Thyroid gland (tissue), 4 donors: ENCODE measurements around the gene INTS1. TPM values are rescaled to one million over a fixed set of nuclear protein-coding genes. Genes with fewer than 3 reads are reported as not detected.

Experiments used
- DNase-seq, 2 donors: peaks; one replicate each; pipeline ENCODE4 v3.0.0-alpha.2; 2019
- H3K27ac ChIP-seq, 3 donors: fragments of 200-600 bp; sonication (generic); 1 replicate in 2 of 3; 2 replicates in 1 of 3; pipeline ENCODE4 v1.5.1; 2016 to 2019; ENCODE audit warnings: mild to moderate bottlenecking in 1 of 3, moderate library complexity in 1 of 3
- H3K27me3 ChIP-seq: fragments of 200-600 bp; sonication (generic); one replicate; pipeline ENCODE4 v1.5.1; 2019
- H3K36me3 ChIP-seq, 2 donors: fragments of 200-600 bp; sonication (generic); one replicate each; pipeline ENCODE4 v1.5.1; 2016 to 2019
- H3K4me1 ChIP-seq, 2 donors: fragments of 200-600 bp; sonication (generic); one replicate each; pipeline ENCODE4 v1.5.1; 2017 to 2019
- H3K4me3 ChIP-seq, 3 donors: fragments of 200-600 bp; sonication (generic); replicated peaks in 1 of 3; 1 replicate in 2 of 3; 2 replicates in 1 of 3; pipeline ENCODE4 v1.5.1; 2016; ENCODE audit warnings: mild to moderate bottlenecking in 1 of 3
- H3K9me3 ChIP-seq: fragments of 200-600 bp; sonication (generic); one replicate; pipeline ENCODE4 v1.5.1; 2017
- CTCF ChIP-seq, 6 experiments: fragments of 200-600 bp in 3 of 6; fragments of 450-650 bp in 3 of 6; sonication (generic) in 3 of 6; IDR thresholded peaks; one replicate each; pipeline ENCODE4 v1.5.1; 2016 to 2019; ENCODE audit warnings: antibody characterized with exemption in 6 of 6, mild to moderate bottlenecking in 2 of 6, inconsistent platforms in 1 of 6, moderate library complexity in 1 of 6
- POLR2A ChIP-seq, 2 donors: fragments of 450-650 bp; IDR thresholded peaks; one replicate each; pipeline ENCODE4 v1.6.1; 2017; ENCODE audit warnings: antibody characterized with exemption in 2 of 2, mild to moderate bottlenecking in 2 of 2, moderate library complexity in 1 of 2
- WGBS, 2 donors: methylation state at CpG; one replicate each; pipeline ENCODE4 v1.1.5; 2017; 5-methylcytosine and 5-hydroxymethylcytosine counted together
- intact Hi-C: fragments of 100-400 bp; cut with DNase I; formaldehyde crosslinking; loops from one replicate; pipeline ENCODE4 v1.15.1; 2023
- total RNA-seq, 4 donors: library from RNA; depleted of rRNA; stranded (reverse); fragments of >200 nt; gene quantifications; one replicate each; pipeline ENCODE4 v1.2.3, GENCODE V29; 2016

INTS1 gene
- total RNA-seq, 4 donors from 2014 or later, result 34.5 to 72.3 (median 65.5) TPM

- H3K27ac ChIP-seq, result peak overlapping the region in 2 of 3 donors; percentile 64 to 66
- DNase-seq, result no peak
- no peaks in the 10 kb centered on the region for H3K9me3 ChIP-seq
- TF ChIP-seq POLR2A (IDR thresholded peaks at IDR 0.05) (no peak), CTCF (IDR thresholded peaks at IDR 0.05) (no peak)
- no peaks in the 10 kb centered on the region for H3K36me3 ChIP-seq
- H3K4me1 ChIP-seq, result peaks cover 19 to 45% of the 10 kb centered on the region in 2 donors
- no peaks in the 10 kb centered on the region for H3K27me3 ChIP-seq
- WGBS, 2 donors, result 77% methylated on average over 14 to 18 of the region's 18 CpGs
- H3K4me3 ChIP-seq, result no peak overlapping the region
- intact Hi-C loops, result no loop called here
These were observed 42.4 kb downstream of the INTS1 start for GRCh38 chr7:1461646-1462375.

GRCh38 chr7:1460821-1461645 lies 43.2 kb downstream of the INTS1 start:
- no peaks in the 10 kb centered on the region for H3K36me3 ChIP-seq
- peak; percentile 61 to 66 for DNase-seq
- H3K27me3 ChIP-seq, result no peaks in the 10 kb centered on the region
- H3K4me1 ChIP-seq, result peaks cover 15 to 46% of the 10 kb centered on the region in 2 donors
- no peaks in the 10 kb centered on the region for H3K9me3 ChIP-seq
- intact Hi-C loops, result no loop called here
- TF ChIP-seq POLR2A (IDR thresholded peaks at IDR 0.05) (no peak), CTCF (IDR thresholded peaks at IDR 0.05) (no peak)
- peak overlapping the region in 1 of 3 donors; percentile 3 for H3K4me3 ChIP-seq
- peak overlapping the region; percentile 26 to 66 (median 64) for H3K27ac ChIP-seq
- WGBS, 2 donors, result 36 to 43% methylated on average over 25 to 30 of the region's 30 CpGs

GRCh38 chr7:1459920-1460820 lies 44.0 kb downstream of the INTS1 start:
- intact Hi-C loops, result no loop called here
- no peak for TF ChIP-seq CTCF (IDR thresholded peaks at IDR 0.05)
- no peak for TF ChIP-seq POLR2A (IDR thresholded peaks at IDR 0.05)
- Histone ChIP-seq H3K4me1 (peaks cover 20 to 55% of the 10 kb centered on the region in 2 donors), H3K27ac (peak overlapping the region; percentile 64 to 80 (median 66)), H3K27me3 (no peaks in the 10 kb centered on the region), H3K4me3 (peak overlapping the region in 2 of 3 donors; percentile 29 to 34), H3K9me3 (no peaks in the 10 kb centered on the region), H3K36me3 (no peaks in the 10 kb centered on the region)
- peak; percentile 48 to 50 for DNase-seq
- 22 to 25% methylated on average over 18 to 20 of the region's 30 CpGs for WGBS, 2 donors

- Histone ChIP-seq H3K4me1 (peaks cover 24 to 62% of the 10 kb centered on the region in 2 donors), H3K27ac (peak overlapping the region in 2 of 3 donors; percentile 66 to 80), H3K27me3 (no peaks in the 10 kb centered on the region), H3K4me3 (peak overlapping the region in 1 of 3 donors; percentile 91), H3K9me3 (no peaks in the 10 kb centered on the region), H3K36me3 (no peaks in the 10 kb centered on the region)
- WGBS, 2 donors, result 0% methylated on average over 4 of the region's 35 CpGs; no CpG with 5 or more reads in 1 of the 2 donors
- no peak for TF ChIP-seq POLR2A (IDR thresholded peaks at IDR 0.05)
- no peak for TF ChIP-seq CTCF (IDR thresholded peaks at IDR 0.05)
- intact Hi-C loops, result no loop called here
- DNase-seq, result peak; percentile 100
These were observed 44.7 kb downstream of the INTS1 start for GRCh38 chr7:1459512-1459892.
